ENCODE results near the gene MADD.
"Not testable (repeated sequence)": the region's sequence is repeated elsewhere in the genome, so short reads cannot be mapped to it uniquely, and the experiment has no call there.

Gene MADD

DNA sequence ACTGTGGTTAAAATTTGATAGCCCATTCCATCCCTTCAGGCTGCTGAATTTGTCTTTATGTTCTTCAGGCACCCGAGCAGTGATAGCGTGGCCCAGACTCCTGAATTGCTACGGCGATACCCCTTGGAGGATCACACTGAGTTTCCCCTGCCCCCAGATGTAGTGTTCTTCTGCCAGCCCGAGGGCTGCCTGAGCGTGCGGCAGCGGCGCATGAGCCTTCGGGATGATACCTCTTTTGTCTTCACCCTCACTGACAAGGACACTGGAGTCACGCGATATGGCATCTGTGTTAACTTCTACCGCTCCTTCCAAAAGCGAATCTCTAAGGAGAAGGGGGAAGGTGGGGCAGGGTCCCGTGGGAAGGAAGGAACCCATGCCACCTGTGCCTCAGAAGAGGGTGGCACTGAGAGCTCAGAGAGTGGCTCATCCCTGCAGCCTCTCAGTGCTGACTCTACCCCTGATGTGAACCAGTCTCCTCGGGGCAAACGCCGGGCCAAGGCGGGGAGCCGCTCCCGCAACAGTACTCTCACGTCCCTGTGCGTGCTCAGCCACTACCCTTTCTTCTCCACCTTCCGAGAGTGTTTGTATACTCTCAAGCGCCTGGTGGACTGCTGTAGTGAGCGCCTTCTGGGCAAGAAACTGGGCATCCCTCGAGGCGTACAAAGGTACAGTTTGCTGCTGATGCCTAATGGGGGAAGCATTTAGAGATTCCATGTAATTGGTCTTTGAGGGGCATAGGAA, 4.7 kb downstream of the MADD start:
- DNase-seq (ENCODE audit: low read depth) = no peak

DNA sequence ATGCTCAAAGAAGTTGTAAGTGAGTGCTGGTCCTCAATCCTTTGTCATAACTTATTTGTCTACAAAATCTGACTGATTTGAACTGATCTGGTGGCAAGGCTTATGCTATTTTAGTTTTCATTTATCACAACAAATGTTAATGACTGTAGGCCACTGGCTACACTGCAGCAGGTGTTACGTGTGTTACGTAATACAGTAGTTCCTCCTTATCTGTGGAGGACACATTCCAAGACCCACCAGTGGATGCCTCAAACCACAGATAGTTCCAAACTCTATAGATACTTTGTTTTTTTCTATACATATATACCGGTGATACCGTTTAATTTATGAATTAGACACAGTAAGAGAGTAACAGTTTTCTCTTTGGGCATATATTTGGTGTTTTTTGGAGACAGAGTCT, 7.0 kb downstream of the MADD start:
- DNase-seq (ENCODE audit: low read depth) = no peak

DNA sequence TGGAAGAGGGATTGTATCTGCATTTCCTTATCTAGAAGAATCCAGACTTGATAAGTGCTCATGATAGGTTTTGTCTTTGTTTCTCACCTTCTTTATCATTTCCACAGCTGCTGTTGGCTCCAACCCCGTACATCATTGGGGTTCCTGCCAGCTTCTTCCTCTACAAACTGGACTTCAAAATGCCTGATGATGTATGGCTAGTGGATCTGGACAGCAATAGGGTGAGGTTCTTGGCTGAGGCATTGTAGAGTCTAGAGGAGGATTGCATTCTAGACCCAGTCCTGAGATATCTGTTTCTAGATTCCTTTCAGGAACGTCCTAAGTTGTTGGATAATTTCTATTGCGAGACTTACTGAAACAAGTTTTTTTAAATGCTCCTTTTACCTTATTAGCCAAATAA, 8.1 kb downstream of the MADD start:
- DNase-seq (ENCODE audit: low read depth) = no peak

DNA sequence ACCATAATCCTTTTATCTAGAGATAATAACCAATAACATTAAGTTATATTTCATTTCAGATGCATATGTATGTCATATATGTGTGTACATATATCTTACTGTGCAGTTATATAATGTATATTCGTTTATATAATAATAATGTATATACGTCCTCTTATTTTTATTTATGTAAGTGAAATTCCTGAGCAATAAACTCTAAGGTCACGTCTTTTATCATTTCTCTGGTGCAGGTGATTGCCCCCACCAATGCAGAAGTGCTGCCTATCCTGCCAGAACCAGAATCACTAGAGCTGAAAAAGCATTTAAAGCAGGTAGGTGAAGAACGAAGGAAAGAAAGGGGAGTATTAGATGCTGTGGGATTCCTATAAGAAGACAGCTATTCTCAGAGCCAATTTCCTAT, 8.8 kb downstream of the MADD start:
- DNase-seq (ENCODE audit: low read depth) = no peak

DNA sequence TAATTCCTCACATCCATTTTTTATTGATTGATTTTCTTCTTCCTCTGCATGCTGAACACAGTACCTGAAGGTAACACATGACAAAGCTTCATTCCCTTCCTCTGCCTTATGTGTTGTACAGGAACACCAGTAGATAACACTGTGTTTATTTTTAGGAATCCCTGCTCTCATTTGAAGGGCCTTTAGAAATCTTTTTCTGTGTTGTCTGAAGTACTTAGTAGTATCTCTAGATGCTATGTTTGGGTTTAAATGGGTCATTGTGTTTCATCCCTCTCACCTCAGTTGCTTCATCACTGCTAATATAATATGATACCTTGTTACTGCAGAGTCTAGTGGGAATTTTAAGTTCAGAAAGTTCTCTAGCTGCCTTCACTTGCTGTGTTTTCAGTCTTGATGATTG, 10.2 kb downstream of the MADD start:
- DNase-seq (ENCODE audit: low read depth) = no peak

DNA sequence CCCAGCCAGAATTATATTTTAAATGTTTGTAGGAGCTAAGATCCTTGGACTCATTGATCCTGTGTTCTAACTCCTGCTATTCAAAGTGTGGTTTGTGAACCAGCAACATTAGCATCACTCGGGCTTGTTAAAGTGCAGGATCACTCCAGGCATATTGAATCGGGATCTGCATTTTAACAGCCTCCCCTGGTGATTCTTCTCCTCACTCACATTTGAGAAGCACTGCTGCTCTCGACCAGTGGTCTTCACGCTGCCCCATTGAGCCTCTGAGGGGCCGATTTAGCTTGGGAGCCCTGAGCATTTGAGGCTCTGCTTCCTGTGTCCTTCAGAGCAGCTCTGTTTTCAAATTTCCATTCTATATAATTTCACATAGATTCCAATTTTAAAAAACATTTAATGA, 10.9 kb downstream of the MADD start:
- no peak for DNase-seq (ENCODE audit: low read depth)

DNA sequence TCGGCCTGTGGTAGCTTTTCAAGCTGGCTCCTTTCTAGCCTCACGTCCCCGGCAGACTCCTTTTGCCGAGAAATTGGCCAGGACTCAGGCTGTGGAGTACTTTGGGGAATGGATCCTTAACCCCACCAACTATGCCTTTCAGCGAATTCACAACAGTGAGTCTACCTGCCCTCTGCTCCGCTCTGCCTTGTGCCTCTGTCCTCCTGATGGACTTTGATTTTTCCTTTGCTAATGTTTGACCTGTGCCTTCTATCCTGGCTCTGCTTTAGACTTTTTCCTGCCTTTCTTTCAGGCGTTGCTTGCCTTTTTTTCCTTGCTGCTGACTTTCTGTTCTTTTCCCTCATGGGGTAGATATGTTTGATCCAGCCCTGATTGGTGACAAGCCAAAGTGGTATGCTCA, 12.5 kb downstream of the MADD start:
- no peak for DNase-seq (ENCODE audit: low read depth)

DNA sequence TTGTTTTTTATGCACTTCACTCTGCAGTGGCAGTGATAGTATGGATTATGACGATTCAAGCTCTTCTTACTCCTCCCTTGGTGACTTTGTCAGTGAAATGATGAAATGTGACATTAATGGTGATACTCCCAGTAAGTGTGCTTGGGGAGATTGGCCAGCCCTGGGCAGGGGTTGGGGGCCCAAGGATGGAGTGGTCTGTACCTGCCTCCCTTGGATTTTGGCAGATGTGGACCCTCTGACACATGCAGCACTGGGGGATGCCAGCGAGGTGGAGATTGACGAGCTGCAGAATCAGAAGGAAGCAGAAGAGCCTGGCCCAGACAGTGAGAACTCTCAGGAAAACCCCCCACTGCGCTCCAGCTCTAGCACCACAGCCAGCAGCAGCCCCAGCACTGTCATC, 14.2 kb downstream of the MADD start:
- no peak for DNase-seq (ENCODE audit: low read depth)

DNA sequence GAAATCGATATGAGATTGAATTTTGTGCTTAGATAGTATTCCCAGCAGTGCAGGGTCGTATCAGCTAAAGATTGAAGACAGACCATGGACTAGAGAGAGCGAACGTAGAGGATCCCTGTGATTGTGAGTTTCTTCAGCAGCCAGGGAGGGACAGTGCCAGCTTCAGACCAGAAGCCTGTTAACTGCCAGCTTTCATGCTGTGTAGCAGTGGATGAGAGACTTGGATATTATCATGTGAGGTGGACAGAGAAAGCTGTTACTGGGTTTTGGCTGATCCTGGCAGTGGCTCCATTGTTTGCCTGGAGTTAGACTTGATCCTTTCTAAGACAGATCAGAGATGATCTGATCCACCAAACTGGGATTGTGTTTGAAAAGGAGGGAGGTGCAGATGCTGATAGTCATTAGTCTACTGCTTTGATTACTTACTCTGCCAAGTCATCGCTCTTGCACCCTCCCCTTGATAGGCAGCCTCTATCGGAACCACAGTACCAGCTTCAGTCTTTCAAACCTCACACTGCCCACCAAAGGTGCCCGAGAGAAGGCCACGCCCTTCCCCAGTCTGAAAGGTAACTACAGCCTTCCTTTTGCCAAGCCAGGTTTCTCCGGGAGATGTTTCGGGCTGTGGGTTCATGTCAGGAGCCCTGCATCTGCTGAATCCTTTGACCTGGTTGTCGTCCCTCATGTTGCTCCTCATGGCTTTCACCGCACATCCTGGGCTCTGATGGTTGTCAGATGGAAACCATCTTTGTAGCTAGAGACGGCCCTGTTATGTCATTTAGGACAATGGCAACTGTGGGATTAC, 16.2 kb downstream of the MADD start:
- DNase-seq (ENCODE audit: low read depth) = no peak

DNA sequence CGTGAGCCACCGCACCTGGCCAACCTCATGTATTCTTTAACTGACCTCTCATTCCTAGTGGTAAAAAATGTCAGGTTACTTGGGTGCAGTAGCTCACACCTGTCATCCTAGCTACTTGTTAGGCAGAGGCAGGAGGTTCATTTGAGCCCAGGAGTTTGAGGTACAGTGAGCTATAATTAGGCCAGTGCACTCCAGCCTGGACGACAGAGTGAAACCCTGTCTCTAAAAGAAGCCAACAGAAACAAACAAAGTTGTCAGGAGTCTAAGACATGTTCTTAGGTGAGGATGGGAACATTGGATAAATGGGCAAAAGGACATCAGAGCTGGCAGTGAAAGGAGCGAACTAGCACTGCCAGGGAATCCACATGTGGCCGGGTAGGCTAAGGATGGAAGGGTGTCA, 18.1 kb downstream of the MADD start:
- DNase-seq (ENCODE audit: low read depth) = no peak

DNA sequence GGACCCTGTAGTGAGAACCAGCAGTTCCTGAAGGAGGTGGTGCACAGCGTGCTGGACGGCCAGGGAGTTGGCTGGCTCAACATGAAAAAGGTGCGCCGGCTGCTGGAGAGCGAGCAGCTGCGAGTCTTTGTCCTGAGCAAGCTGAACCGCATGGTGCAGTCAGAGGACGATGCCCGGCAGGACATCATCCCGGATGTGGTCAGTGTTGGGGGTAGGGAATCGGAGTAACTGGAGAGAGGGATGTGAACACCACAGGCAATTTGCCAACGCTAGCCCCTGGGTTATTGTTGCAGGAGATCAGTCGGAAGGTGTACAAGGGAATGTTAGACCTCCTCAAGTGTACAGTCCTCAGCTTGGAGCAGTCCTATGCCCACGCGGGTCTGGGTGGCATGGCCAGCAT, 19.9 kb downstream of the MADD start:
- DNase-seq (ENCODE audit: low read depth) = no peak

DNA sequence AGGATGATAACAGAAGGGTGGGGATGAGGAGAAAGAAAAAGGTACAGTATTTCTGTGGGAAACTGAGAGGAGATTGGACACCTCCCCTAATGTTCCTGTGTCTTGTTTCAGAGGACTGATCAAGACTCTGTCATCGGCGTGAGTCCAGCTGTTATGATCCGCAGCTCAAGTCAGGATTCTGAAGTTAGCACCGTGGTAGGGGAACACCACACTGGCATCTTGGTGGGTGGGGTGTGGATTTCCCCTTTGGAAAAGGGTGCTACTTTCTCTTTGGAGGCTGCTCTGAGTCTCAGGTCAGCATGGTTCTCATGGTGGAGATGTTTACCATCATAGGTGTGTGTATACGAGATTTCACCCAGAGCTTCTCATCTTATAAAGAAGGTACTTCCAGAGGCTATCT, 25.5 kb downstream of the MADD start:
- DNase-seq (ENCODE audit: low read depth) = no peak

DNA sequence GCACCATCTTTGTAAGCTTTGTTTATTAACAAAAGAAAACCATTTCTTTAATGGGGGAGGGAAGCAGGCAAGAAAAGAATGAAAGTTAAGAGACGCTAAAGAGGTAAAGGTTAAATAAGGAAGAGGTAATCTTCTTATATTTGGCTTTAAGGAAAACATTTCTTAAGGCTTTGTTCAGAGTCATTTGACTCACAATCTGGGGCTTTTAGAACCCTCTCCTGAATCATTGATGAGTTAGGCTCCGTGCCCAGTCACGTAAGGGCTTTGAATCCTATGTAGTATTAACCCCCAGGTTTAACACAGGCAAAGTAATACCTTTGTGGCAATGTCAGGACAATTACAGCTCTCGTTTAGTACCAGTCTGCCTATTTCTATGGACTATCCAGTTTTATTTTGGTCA, 26.1 kb downstream of the MADD start:
- DNase-seq (ENCODE audit: low read depth) = no peak

DNA sequence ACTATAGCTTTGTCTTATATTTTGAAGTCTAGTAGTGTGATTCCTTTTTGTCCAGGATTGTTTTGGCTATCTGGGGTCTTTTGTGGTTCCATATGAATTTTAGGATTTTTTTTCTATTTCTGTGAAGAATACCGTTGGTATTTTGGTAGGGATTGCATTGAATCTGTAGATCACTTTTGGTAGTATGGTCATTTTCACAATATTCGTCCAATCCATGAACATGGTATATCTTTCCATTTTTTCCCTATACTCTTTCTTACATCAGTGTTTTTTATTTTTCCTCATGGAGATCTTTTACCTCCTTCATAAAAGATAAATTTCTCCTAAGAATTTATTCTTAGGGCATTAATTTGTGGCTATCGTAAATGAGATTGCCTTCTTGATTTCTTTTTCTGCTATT, 29.1 kb downstream of the MADD start:
- no peak for DNase-seq (ENCODE audit: low read depth)

DNA sequence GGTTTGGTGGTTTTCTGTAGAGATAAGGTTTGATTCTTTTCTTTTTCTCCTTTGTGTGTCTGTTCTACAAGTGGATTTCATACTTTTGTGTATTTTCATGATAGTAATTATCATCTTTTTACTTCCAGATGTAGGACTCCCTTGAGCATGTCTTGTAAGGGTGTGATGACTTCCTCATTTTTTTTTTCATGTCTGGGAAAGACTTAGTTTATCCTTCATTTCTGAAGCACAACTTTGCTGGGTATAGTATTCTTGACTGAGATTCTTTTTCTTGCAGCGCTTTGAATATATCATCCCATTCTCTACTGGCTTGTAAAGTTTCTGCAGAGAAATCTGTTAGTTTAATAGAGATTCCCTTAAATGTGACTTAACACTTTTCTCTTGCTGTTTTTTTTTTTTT, 32.9 kb downstream of the MADD start:
- DNase-seq (ENCODE audit: low read depth) = no peak

DNA sequence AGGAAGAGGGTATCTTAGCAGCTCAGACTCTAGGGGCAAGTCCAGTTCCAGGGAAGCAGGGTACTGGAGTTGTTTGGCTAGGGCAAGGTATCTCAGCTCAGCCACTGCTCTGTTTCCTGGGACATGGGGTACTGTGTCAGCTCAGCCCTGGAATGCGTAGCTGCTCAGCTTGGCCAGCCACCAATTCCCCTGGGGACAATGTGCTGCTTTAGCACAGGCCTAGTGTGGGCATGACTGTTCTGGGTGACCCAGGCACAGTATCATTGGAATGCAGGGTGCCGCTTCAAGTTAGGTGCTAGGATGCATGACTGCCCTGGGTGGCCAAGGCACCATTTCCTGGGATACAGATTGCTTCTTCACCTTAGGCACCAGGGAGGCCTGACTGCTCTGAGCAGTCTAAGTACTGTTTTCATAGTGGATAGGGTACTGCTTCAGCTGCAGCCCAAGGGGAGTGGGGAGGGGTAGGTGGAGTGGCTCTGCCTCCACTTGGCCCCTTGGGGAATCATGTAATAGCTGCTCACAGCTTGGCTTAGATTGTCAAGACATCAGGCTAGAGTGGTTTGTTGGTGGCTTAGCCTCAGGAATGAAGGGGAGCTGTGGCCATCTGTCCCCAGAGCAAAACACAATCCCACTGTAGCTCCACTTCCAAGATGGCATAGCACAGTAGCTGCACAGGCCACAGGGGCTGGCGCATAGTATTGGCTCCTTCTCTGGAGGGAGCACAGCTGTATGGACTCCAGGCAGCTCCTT, 36.0 kb downstream of the MADD start:
- DNase-seq (ENCODE audit: low read depth) = no peak

DNA sequence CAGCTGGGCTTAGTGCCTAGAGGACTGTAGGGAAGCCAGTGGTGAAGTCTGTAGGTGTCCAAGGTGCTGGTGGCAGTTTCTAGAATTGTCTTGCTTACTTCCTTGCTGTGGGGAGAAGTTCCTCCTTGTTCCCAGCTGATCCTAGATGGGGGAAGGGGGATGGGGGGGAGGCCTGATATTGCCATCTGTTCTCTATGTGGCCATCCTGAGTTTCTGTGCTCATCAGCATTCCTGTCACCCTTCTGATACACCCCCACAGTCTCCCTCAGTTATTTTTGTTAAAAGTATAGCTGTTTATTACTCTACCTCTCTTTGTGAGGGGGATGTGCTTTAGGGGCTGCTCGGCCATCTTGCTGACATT, 36.5 kb downstream of the MADD start:
- no peak for DNase-seq (ENCODE audit: low read depth)

DNA sequence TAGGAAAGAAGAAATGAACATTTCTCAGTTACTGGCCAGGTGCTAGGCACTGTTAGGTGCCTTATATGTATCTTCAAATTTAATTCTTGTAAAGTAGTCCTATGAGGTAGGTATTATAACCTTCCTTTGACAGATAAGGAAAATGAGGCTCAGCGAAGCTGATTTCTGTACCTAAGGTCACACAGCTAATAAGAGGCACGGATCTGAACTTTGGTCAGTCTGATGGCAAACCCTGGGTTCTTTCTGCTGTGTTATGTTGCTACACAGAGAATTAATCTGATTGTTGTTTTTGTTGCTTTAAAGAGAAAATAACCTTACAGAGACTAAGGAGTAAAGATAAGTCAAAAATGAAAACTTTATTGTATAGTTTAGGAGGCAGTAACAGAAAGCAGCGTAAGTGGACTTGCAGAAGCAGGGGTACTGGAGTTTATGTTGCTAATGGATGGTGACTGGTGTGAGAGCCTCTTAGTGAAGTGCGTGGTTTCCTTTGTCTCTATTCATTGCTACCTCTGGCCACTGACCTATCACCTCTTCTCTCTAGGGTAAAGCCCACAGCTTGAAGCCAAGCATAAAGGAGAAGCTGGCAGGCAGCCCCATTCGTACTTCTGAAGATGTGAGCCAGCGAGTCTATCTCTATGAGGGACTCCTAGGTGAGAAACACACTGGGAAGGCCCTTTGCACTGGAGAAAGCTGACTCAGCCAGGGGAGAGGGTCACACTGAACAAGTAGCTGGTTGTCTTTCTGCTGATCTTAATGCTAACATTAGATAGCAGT, 38.3 kb downstream of the MADD start:
- no peak for DNase-seq (ENCODE audit: low read depth)

DNA sequence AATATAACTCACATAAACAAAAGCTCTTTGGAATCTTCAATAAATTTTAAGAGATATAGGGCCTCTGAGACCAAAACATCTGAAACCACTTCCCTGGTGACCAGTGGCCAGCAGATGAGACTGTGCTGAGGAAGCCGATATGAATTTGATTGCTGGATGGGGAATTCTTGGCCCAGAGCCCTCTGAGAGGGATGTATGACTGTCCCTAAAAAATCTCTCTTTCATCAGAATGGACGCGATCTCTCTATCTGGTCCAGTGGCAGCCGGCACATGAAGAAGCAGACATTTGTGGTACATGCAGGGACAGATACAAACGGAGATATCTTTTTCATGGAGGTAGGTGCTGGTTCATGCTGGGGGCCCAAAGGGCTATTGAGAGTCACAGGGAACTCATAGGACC, 45.1 kb downstream of the MADD start:
- no peak for DNase-seq (ENCODE audit: low read depth)

DNA sequence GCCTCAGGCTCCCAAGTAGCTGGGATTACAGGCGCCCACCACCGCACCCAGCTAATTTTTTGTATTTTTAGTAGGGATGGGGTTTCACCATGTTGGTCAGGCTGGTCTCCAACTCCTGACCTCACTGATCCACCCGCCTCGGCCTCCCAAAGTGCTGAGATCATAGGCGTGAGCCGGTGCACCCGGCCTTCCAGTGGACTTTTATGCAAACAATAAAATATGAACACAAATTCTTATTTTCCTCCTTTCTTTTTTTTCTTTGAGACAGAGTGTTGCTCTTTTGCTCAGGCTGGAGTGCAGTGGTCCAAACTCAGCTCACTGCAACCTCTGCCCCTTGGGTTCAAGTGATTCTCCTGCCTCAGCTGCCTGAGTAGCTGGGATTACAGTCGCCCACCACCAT, 46.6 kb downstream of the MADD start:
- DNase-seq (ENCODE audit: low read depth) = not testable (repeated sequence)

DNA sequence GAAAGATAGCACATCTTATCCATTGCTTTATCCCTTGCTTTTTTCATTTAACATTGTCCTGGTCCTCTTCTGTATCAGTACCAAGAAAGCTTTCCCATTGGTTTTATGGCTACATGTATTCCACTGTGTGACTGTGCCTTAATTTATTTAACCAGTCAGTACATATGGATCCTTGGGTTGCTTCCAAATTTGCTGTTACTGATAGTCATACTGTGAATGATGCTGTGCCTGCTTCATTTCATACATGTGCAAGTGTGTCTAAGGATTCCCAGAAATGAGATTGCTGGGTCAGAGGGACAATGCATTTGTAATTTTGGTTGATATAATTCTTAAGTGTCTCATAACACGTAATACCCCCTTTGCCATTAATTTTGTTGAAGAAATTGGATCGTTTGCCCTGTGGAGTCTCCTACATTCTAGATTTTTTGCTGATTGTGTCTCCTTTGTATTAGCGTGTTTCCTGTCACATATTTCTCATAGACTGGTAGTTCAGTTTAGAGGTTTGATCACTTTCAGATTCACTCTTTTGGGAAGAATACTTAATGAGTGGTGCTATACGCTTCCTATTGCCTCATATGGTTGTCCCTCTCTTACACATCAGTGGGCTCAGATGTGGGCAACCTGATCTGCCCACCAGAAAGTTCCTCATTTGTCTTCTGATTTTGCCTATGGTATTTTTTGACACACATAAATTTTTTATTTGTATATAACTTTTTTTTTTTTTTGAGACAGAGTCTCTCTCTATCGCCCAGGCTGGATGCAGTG, 47.3 kb downstream of the MADD start:
- no peak for DNase-seq (ENCODE audit: low read depth)

DNA sequence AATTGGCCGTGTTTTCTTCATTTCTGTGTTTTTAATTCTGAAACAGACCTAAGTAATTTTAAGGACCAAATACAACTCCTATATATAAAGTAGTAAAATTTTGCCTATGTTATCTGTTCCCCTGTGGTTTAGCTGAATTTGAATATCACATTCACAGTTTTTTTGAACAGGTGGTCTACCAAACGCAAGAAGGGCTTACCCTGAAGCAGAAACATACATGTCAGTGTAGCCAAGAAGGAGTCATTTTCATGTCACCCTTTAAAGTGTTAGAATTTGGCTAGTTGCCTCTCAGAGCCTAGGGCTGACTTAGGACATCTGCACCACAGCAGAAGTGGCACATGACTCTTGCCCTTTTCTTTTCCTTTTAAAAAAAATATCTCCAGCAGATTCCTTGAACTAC, 48.2 kb downstream of the MADD start:
- no peak for DNase-seq (ENCODE audit: low read depth)

Measured in activated T-cell treated with anti-CD3 and anti-CD28 coated beads for 24 hours (primary cell).